Measurements from ENCODE around the gene ATP2C1.

Gene ATP2C1

DNA sequence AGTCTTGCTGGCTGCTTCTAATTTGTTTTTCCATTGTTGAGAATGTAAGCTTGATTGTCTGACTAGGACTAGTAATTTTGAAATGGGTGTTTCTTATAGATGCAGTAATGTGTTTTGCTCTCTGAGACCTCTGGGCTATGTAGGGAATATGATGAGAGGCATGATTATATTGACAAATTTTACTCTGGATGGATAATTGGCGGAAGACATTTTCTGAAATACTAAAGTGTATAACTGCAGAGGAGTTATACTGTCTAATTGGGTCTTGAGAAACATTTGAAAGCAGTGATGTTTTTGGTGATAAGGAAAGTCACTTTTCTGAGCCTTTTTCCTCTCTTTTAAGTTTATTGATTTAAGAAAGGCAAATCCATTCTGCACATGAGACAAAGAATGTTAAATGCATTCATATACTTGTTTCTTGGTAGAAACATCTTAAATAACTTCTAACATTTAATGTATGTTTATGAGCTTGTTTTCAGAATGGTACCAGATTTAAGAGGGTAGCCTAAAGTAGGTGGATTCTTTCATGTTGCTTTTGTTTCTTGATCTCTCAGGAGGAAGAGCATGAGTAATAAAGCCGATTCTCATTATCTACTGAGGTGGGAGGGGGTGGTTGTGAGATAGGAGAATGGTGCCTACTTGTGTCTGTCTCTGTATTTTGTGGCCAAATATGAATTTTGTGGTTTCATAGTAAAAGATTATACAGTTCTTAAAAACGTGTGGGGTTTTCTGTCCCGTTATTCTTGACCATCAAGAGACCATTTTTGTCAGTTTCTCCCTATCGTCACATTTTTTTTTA lies 2.0 kb downstream of the ATP2C1 start:
- no peak for DNase-seq

DNA sequence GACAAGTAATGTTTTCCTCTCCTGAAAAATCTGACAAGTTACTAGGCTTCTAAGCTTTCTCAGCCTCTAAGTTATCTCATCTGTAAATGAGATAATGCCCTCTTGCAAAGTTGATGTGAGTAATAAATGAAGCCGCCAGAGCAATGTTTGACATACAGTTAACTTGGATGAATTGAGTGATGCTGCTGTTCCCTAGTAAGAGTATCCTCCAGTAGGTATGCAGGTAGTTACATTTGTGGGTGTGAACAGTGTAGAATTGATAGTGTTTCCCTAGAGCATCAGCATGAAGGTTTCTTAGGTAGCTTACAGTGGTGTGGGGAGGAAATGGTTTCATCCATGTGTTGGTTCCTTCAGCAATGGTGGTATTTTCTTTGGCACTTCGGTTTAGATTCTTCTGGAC lies 3.4 kb downstream of the ATP2C1 start:
- no peak for DNase-seq

DNA sequence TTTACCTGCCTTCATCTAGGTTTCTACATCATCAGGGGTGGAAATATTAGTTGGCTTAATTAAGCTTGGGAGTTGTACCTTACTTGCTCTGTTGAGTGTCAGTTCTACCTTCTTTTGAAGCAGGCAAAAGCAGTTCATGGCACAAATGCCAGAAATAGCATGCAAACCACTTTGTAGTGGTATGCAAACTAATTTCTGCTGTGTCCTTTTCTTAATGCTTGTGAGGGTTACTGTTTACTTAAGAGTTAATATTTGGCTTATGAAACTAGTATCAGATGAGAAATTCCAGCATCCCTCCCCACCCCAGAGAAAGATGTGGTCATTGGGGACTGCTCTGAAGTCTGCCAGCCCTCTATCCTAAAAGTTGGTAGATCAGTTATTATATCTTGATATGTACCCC lies 7.1 kb downstream of the ATP2C1 start:
- no peak for DNase-seq

DNA sequence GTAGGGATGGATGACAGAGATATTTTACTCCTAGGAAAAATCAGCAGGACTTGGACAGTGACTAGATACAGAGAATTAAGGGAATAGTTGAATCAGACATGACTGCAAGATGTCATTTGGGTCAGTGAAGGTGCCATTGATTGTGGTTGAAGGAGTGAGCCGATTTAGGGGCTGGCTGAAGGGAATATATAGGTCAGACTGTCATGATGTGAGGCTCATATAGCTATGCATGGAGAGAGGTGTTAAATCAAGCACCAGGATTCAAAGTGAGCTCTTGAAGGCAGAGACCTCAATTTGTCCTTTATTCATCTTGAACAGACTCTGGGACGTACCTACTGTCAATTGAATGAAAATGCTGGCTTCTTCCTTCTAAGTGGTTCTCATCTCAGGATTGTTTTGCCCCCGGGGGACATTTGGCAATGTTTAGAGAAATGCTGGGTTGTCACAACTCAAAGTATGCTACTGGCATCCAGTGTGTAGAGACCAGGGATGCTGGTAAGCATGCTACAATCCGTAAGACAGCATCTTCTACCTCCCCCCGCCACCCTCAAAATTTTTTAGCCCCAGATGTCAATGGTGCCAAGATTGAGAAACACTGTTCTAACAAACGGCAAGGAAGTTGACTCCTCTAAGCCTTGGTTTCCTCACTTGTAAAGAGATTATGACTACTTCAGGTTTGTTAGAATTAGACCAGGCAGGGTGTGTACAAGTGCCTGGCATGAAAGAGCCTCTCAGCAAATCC lies 7.8 kb downstream of the ATP2C1 start:
- DNase-seq, result no peak

DNA sequence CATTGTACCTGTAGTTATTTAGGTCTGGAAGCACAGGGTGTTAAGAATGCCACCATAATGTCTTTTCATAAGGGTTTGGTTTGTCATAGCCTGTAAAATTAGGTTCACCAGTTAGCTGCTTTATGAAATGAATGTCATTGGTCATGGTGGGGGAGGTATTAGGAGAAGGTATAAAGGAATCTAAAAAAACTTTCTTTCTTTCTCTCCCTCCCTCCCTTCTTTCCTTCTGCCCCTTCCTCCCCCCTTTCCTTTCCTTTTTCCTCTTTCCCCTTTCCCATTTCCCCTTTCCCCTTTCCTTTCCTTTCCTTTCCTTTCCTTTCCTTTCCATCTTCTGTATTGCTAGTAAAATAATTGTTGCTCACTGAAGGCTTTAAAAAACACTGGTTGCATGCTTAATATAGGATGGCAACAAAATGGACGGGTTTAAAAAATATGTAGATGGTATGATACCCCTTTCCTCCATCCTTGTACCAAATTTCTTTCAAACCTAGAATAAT lies 9.6 kb downstream of the ATP2C1 start:
- no peak for DNase-seq

DNA sequence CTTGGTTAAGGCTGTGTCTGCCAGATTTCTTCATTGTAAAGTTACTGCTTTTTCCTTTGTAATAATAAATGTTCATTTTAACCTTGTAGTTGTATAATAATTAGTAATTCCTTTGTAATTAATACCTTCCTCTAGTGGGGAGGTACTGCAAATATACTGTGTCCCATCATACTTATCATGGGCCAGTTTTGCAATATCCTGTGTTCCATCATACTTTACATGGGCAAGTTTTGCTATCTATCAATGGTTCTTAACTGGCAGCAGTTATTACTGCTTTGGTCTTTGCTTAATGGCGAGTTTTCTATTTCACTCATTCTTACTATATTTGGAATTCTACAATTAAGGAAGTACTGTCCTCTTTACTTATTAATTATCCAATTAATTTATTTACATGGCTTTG lies 10.6 kb downstream of the ATP2C1 start:
- DNase-seq, result no peak

DNA sequence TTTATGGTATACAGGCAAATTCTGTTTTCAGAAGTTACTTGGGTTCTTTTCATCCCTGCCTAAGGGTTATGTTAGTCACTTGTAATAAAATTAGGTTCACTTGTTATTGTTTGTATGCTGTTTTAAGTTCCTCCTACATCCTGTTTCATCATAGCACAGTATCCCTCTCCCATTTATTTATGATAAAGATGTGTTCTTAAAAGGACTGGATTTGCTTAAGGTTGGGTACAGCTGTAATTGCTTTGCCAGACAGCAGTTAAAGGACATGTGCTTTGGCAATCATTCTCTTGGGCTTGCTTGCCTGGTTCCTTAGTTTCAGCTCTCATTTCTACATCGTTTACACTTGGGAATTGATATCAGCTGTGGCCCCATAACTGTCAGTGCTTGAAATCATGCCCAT lies 11.7 kb downstream of the ATP2C1 start:
- no peak for DNase-seq

DNA sequence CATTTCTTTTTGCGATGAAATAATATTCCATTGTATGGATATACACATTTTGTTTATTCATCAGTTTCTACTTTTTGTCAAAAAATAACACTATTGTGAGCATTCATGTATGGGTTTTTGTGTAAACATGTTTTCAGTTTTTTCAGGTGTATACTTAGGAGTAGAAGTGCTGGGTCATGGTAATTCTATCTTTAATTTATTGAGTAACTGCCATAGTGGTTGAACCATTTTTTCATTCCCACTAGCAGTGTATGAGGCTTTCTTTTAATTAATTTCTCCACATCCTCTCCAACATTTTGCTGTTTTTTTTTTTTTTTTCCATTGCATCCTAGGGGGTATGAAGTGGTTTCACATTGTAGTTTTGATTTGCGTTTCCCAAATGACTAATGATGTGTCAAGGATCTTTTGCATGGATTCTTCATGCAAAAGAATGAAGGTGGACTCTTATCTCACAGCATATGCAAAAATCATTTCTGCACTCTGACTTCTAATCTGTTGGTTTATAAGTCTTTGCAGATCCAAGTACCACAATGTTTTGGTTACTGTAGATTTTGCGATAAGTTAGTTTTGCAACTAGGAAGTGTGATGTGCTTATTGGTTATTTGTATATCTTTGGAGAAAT lies 12.6 kb downstream of the ATP2C1 start:
- no peak for DNase-seq

DNA sequence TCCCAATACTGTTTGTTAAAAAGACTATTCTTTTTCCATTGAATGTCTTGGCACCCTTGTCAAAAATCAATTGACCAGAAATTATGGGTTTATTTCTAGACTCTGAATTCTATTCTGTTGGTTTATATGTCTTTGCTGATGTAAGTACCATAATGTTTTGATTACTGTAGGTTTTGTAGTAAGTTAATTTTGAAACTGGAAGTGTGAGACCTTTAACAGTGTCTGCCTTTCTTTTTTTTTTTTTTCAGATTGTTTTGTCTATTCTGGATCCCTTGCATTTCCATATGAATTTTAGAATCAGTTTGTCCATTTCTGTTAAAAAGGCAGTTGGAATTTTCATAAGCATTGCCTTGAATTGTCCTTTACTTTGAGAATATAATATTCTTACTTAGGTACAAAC lies 13.6 kb downstream of the ATP2C1 start:
- no peak for DNase-seq

DNA sequence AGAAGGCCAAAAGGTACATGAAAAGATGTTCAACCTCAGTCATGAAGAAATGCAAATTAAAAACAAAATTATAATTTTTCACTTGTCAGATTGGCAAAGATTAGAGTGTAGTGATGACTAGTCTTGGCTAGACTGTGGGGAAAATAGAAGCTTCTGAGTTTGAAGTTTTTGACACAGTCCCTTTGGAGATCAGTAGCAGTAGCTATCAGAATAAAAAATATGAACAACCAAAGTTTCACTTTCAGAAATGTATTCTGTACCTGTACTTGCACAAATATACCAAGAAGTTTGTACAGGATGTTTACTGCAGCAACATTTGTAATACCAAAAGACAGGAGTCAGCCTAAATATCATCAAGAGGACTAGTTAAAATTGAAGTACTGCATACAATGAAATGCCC lies 14.1 kb downstream of the ATP2C1 start:
- DNase-seq, result no peak

DNA sequence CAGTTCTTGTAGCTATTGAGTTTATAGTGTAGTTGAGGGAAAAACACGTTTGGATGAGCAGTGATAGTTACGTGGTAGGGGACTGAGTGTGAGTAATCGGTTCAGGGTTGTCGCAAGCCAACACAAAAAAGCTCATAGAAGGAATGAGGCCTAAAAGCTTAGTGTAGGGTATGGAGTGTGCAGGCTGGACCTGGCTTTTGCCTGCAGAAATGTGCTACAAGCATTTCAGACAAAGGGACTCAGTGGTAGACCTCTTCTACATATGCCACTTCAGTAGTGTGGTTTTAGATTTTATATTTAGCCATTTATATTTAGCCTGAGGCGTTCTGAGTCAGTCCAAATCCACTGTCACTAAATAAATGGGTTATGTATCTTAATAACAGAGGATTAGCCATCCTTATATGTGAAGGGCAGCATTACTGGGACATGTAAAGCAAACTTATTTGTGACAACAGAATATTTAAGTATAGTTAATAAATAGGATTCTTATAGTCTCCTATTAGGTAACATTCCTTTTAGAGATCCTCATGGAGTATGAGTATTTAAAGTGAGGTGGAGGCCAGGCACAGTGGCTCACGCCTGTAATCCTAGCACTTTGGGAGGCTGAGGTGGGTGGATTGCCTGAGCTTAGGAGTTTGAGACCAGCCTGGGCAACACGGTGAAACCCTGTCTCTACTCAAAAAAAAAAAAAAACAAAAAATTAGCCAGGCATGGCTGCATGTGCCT lies 21.8 kb downstream of the ATP2C1 start:
- DNase-seq, result no peak

DNA sequence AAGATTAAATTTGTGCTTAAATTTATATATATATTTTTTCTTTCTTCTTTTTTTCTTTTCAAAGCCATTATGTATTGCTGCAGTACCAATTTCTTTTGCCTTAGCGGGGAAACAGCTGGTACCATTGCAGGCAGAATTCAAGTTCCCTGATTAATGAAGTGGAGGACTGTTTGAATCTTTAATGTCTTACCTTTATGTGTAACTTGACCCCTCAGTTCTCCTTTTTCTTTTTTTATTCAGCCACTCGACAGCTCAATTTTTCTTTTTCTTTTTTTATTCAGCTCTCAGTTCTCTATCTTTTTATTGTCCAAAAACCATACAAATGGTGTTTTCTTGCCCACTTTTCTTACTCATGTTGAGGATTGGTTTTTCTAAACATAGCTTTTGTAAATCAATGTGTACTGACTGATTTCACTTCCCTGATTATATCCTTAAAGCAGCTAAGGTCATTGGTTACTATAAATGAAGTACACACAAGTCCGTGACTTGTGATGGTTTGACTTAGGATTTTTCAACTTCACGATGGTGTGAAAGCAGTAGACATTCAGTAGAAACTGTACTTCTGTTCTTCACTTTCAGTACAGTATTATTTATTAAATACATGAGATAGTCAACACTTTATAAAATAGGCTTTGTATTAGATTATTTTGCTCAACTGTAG lies 22.8 kb downstream of the ATP2C1 start:
- no peak for DNase-seq

DNA sequence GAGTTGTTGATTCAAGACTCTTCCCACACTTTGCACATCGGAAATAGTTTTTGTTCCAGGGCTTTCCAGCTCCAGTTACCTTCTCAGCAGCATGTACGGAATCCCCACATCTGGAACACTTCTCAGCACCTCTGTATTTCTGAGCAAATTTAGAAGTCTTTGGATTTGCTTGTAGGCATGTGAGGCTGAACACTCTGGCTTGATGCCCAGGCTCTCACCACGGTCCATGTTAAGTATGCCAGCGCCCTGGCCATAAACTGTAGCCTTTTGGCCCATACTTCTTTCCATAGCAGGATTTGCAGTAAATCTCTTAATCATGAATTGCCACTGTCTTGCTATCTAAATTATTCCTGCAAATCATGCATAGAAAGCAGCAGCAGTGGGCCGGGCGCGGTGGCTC lies 24.4 kb downstream of the ATP2C1 start:
- DNase-seq, result no peak

DNA sequence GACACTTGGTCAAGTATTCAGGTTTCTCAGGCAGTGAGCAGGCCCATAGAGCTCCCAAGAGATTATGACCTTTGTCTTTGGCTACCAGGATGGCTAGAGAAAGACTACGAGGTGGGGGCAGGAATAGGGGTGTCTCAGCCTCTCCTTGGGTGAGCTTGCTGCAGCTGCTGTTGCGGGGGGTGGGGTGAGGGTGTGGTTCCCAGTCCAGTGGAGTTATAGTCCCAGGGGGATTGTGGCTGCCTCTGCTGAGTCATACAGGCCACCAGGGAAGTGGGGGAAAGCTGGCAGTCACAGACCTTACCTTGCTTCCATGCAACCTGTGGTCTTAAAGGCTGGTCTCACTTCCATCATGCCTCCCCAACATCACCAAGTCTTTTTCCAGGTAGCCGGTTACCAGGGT lies 31.7 kb downstream of the ATP2C1 start:
- DNase-seq, result no peak

DNA sequence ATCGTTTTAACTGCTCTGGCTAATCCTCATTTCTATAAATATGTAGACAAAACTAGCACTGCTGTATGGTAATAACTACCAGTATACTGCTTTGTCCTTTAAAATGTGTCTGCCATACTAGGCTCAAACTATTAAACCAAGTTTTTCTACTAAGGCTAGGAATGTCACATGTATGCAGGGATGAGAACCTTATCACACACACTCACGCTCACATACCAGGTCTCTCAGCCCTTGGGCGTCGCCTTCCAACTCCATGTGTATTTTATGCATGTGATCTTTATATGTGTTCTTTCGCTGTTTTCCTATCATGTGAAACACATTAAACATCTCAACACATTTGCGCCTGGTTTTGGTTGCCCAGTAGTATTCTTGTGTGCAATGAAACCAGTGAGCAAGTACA lies 32.6 kb downstream of the ATP2C1 start:
- DNase-seq, result no peak

DNA sequence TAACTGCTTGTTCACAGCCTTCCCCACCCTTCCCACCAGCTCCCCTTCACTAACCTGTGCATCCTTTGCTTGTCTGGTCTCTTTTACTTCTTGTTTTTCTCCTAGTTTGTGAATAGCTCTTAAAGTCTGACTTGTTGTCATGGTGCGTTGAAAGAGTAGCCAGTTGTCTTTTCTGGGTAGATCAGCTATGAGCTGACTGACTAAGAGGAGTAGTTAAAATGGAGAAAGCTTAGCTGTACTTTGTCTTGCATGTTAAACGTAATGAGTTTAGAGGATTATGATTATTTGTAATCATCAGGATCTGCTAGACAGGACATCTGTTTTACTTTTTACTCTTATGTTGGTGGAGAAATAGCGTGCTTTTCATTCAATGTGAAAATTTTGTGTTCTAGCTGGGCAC lies 35.9 kb downstream of the ATP2C1 start:
- no peak for DNase-seq

DNA sequence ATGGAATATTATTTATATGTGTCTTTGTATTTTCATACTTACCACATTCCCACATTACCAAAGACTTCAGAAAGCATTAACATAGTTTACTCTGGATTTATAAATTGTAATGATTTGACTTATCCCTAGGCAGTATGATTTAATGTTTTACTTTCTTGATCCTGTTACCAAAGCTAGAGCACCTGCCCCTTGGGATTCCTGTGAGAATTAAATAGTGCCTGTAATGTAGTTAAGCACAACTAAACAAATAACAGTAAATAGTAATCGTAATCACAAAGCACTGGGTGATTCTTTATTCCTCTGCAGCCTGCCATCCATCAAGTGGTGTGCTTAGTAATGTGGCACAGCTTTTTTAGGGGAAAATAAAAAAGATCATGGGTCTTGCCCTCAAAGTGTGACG lies 39.1 kb downstream of the ATP2C1 start:
- DNase-seq, result no peak

DNA sequence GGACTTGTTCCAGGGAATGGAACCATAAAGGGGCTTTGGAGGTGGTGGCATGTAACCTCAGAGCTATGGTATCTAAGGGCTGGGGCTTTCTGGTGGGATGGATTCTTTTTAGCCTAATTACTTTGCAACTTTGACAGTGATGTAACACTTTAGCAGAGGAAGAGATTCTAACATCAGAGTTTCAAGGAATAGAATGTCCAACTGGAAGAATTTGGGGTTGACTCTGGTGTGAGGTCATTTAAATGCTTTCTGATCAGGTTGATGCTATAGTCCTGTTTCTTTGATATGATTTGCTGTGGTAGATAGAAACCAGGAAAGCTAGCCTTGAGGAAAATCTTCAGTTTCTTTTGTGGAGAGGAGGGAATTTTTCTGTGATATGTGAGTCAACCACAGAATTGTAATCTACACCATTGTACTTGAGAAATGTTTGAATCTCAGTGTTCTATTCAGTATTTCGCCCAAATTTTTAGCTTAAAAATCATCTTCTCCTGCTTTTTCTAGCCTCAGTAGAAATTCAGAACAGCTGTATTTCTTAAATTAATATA lies 40.0 kb downstream of the ATP2C1 start:
- no peak for DNase-seq

DNA sequence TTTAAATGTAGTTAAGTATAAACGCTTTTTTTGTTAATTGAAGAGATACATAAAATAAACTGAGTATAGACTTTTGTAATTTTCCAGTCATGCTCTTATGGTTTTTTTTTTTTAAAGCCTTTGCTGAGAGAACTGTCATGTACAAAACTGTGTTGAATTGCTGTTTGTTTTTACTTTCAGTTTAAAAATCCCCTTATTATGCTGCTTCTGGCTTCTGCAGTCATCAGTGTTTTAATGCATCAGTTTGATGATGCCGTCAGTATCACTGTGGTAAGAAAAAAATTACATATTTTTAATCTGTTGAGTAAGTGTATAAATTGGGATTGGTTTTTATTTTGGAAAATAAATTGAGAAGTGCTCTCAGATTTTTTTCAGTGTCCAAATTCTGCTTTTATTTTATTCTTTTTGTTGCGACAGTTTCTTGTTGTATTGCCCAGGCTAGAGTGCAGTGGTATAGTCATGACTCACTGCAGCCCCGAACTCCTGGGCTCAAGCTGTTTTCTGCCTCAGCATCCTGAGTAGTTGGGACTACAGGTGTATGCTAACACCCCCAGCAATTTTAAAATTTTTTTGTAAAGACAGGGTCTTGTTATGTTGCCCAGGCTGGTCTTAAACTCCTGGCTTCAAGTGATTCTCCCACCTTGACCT lies 40.7 kb downstream of the ATP2C1 start:
- DNase-seq, result no peak

DNA sequence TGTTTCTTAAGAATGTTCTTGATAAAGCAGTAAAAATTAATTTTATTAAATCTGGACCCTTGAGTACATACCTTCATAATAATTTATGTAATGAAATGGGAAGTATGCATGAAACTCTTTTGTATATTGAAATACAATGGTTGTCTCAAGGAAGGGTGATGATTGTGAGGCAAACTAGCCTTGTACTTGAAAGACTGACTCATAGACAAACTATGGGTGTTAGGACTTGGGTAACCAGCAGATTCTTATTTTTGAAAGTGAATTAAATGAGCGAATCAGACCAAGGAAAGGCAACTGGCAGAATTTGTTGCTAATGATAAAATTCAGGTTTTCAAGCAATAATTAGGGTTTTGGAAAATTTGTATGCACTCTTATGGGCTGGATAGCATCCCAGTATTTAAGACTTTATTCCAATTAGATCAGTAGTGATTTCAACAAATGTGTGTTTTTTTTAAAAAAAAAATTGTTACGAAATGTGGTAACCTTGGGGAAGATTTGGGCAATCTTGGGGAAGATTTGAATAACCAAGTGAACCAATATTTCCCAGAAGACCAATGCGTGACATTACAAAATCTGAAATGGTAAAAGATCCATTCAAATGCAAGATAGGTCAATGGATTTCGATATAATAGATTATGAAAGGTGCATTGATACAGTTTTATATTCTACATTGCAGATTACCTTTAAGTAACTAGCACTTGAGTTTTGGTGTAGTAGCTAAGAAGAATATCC lies 42.0 kb downstream of the ATP2C1 start:
- no peak for DNase-seq

DNA sequence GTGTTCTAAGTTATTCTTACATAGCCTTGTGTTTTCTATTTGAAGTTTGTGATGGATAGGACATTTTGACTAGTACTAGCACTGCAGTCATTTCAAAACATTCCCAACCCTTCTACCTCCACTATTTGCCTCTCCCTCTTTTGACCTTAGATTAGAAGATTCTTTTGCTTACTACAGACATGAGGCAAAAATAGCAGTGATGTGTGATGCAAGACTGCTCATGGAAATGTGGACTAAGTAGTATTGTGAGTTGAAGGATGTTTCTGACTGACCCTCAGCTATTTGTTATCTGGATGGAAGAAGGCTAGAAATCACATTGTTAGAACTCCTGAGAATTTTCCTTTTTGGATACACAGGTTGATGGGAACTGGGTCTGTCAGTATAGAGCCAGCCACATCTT lies 45.9 kb downstream of the ATP2C1 start:
- no peak for DNase-seq

Data from left hindlimb (tissue), 1 donor.